Right atrium auricular region (tissue), 2 donors: ENCODE measurements around the gene SUSD4. TPM values are rescaled to one million over a fixed set of nuclear protein-coding genes. Genes with fewer than 3 reads are reported as not detected.

Source experiments
- DNase-seq: peaks from one replicate; pipeline ENCODE4 v3.0.0-alpha.2; 2019; ENCODE audit warnings: low spot score
- H3K27ac ChIP-seq, 2 donors: fragments of 200-600 bp; sonication (generic); 1 replicate in 1 of 2; 2 replicates in 1 of 2; pipeline ENCODE4 v1.5.1; 2016 to 2019
- H3K27me3 ChIP-seq, 2 donors: fragments of 200-600 bp; sonication (generic); one replicate each; pipeline versions ENCODE4 v1.5.1 to v1.6.0; 2017 to 2019
- H3K36me3 ChIP-seq: fragments of 200-600 bp; sonication (generic); one replicate; pipeline ENCODE4 v1.5.1; 2016
- H3K4me1 ChIP-seq, 2 donors: fragments of 200-600 bp; sonication (generic); one replicate each; pipeline versions ENCODE4 v1.5.1 to v1.6.0; 2017 to 2019
- H3K4me3 ChIP-seq, 2 donors: fragments of 200-600 bp; sonication (generic); 1 replicate in 1 of 2; 2 replicates in 1 of 2; pipeline ENCODE4 v1.5.1; 2017 to 2019; ENCODE audit warnings: mild to moderate bottlenecking in 1 of 2, moderate library complexity in 1 of 2
- H3K9me3 ChIP-seq, 2 donors: fragments of 200-600 bp; sonication (generic); one replicate each; pipeline ENCODE4 v1.5.1; 2019
- CTCF ChIP-seq, 2 donors: fragments of 200-600 bp; sonication (generic); IDR thresholded peaks; one replicate each; pipeline ENCODE4 v1.5.1; 2019; ENCODE audit warnings: antibody characterized with exemption in 2 of 2
- total RNA-seq, 2 donors: library from RNA; depleted of rRNA; stranded (reverse); fragments of >200 nt; gene quantifications; one replicate each; pipeline ENCODE4 v1.1.0, GENCODE V29; 2016

The SUSD4 gene, protein sequence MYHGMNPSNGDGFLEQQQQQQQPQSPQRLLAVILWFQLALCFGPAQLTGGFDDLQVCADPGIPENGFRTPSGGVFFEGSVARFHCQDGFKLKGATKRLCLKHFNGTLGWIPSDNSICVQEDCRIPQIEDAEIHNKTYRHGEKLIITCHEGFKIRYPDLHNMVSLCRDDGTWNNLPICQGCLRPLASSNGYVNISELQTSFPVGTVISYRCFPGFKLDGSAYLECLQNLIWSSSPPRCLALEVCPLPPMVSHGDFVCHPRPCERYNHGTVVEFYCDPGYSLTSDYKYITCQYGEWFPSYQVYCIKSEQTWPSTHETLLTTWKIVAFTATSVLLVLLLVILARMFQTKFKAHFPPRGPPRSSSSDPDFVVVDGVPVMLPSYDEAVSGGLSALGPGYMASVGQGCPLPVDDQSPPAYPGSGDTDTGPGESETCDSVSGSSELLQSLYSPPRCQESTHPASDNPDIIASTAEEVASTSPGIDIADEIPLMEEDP
- 10 to 100 TPM in 1 of 2 donors, 1 to 10 TPM in 1; 8.9 to 17.7 TPM for total RNA-seq

DNA sequence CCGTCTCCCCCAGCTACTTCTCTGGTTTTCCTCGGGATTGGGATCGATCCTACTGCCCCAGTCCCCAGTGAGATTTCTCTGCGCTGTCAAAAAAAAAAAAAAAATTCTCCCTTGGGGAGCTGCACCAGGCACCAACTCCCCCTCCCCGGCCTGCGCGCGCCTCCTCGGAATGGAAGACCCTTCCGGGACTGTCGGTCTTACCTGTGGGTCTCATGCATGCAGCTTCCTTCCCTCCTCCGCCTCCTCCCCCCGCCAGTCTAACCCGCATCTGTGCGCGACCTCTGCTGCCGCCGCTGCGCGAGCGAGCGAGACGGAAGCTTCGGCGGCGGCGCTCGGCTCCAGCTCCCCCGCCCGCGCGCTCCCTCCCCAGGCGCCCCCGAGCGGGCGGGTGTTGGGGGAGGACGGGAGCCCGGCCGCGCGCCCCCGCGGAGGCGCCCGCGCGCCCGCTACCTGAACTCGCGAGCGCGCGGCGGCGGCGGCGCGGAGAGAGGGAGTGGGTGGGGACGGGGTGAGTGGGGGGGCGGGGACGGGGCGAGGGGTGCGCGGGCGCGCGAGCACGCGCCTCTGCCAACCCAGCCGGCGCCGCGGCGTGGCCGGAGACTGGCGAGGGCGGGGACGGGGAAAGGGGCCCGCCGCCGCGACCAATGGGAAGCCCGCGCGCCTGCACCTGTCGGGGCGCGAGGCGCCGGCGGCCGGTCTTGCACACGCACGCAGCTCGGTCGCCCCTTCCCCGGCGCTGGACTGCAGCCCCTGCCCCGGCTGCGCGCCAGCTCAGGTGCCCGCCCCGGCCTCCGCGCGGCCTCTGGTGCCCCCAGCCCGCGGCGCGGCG is at the start of gene SUSD4:
SUSD4 (minus strand) TSS at position 321 of the 829 bp plus-strand sequence. CDS start 751 bp downstream, outside the sequence.
- Histone ChIP-seq H3K36me3 (no peaks in the 10 kb centered on the region), H3K27me3 (no peaks in the 10 kb centered on the region), H3K4me1 (peaks cover 0 to 24% of the 10 kb centered on the region in 2 donors), H3K9me3 (no peaks in the 10 kb centered on the region), H3K4me3 (peak within 1 kb of the TSS; percentile 52 to 53), H3K27ac (peak within 1 kb of the TSS; percentile 62 to 63)
- no peak for TF ChIP-seq CTCF (IDR thresholded peaks at IDR 0.05)
- DNase-seq, result no peak

GRCh38 chr1:223413216-223413615 is 49.2 kb upstream of the SUSD4 start:
- Histone ChIP-seq H3K9me3 (no peaks in the 10 kb centered on the region), H3K27me3 (no peaks in the 10 kb centered on the region), H3K4me3 (no peak overlapping the region), H3K27ac (no peak overlapping the region), H3K36me3 (no peaks in the 10 kb centered on the region), H3K4me1 (peaks cover 0 to under 1% of the 10 kb centered on the region in 2 donors)
- no peak for TF ChIP-seq CTCF (IDR thresholded peaks at IDR 0.05)
- no peak for DNase-seq

DNA sequence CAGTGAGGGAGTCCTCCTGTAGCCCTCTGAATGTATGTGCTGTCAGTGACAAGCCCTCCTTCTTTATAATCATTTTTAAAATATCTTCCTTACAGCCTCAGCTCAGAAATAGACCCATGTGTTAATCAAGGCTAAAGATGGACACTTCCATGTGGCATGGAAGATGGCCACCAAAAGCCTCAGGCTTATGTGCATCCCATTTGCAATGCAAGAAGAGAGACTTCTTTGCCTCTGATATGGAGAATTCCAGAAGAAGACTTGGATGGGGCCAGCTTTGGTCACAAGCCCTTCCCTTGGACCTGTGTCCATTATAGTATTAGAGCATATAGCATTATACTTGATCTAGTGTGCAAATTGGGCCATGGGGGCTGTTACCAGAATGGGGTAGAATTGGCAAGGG is 47.7 kb upstream of the SUSD4 start:
- no peaks in the 10 kb centered on the region for H3K9me3 ChIP-seq
- no peaks in the 10 kb centered on the region for H3K4me1 ChIP-seq
- H3K36me3 ChIP-seq, result no peaks in the 10 kb centered on the region
- no peak for TF ChIP-seq CTCF (IDR thresholded peaks at IDR 0.05)
- no peak overlapping the region for H3K4me3 ChIP-seq
- no peaks in the 10 kb centered on the region for H3K27me3 ChIP-seq
- no peak for DNase-seq
- no peak overlapping the region for H3K27ac ChIP-seq

DNA sequence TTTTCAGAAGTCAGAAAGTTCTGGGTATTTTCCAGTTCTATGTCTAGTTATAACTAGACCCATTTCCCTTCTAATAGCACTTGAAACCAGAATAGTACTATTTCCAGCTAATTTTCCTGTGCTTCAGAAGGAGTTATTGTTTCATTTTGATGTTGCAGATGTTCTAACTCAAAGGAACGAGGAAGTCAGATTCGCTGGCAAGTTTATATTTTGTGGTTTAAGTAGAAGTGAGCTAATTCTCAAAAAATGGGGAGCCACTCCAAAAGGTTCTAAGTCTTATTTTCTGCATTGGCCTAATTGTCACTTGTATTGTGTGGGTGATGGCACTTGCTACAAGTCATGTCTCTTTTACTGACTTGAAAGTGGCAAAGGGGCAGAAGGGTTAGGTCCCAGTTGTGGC is 47.3 kb upstream of the SUSD4 start:
- no peak for TF ChIP-seq CTCF (IDR thresholded peaks at IDR 0.05)
- no peaks in the 10 kb centered on the region for H3K27me3 ChIP-seq
- no peaks in the 10 kb centered on the region for H3K9me3 ChIP-seq
- H3K36me3 ChIP-seq, result no peaks in the 10 kb centered on the region
- no peak for DNase-seq
- no peak overlapping the region for H3K27ac ChIP-seq
- H3K4me1 ChIP-seq, result no peaks in the 10 kb centered on the region
- no peak overlapping the region for H3K4me3 ChIP-seq

DNA sequence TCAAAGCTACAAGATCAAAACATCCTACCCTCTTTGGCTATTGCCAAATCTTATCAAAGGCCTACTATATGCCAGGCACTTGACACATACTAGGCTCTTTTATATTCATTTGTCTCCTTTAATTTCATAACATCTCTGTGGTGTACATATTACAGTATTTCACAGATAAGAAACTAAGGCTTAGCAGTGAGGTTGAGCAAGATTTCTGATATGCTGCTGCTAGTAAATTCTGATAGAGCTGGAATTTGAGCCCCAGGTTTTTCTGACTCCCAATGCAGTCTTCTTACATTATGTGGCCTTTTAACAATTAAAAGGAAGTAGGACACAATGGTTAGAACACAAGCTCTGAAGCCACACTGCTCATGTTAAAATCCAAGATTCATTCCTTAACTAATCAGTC is 46.1 kb upstream of the SUSD4 start:
- no peak overlapping the region for H3K4me3 ChIP-seq
- no peaks in the 10 kb centered on the region for H3K27me3 ChIP-seq
- H3K4me1 ChIP-seq, result no peaks in the 10 kb centered on the region
- H3K36me3 ChIP-seq, result no peaks in the 10 kb centered on the region
- no peak for TF ChIP-seq CTCF (IDR thresholded peaks at IDR 0.05)
- no peak overlapping the region for H3K27ac ChIP-seq
- no peak for DNase-seq
- no peaks in the 10 kb centered on the region for H3K9me3 ChIP-seq
